ENCODE results near the gene TRPC5OS.

TRPC5OS gene

DNA sequence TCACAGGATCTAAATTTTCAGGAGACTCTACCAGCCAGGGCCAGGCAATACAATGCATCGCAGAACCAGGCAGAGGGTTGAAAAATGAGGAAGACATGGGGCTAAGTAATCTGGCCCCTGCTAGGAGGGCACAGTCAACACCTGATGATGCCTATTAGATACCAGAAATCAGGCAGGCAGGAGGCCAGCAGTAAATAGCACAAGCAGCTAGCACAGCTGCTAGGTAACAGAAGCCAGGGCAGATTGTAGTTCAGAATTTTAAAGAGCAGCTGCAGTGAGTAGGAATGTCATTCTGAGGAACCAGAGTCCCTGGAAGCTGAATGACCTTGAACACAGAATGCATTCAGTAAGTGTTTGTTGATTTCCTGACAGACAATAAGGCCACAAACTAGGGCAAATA, 38.8 kb upstream of the TRPC5OS start (continued):
- TF ChIP-seq BCL11B (tag by site-specific recombination; IDR thresholded peaks at IDR 0.05; ENCODE audit: low read depth) (no peak), KLF10 (tag by site-specific recombination; IDR thresholded peaks at IDR 0.05) (no peak), ZNF596 (tag by site-specific recombination; IDR thresholded peaks at IDR 0.05) (no peak), ZBTB17 (tag by site-specific recombination; IDR thresholded peaks at IDR 0.05) (no peak), ZNF521 (tag by site-specific recombination; IDR thresholded peaks at IDR 0.05) (no peak), ZNF157 (tag by site-specific recombination; IDR thresholded peaks at IDR 0.05) (no peak)

DNA sequence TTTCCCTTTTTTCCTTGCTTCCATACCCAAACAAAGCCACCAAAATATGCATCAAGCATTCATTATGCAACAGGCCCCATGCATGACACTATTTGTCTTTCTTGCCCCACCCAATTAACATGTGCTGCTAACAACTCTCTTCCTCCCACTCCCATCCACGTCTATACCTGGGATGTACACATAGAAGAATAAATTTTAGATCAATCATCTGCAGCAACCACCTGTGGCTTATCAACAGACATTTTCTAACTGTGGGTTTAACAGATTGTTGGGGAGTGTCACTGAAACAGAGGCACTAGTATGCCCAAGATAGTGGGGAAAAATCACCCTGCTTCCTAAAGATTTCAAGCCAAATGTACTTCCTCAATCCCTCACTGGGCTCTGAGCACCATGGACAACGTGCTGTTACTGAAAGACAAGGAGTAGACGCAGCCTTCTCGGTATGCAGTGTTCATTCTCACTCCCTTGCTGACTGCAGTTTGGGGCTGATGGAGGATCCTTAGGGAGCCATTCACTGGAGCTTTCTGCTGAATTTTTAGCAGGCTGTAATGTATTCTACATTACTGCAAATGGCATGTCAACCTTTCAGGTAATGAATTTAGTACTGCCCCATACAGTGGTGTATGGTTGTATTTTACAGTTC, 28.4 kb upstream of the TRPC5OS start:
- TF ChIP-seq ZNF664 (tag by site-specific recombination; IDR thresholded peaks at IDR 0.05), result no peak
- peak; percentile 70 for TF ChIP-seq SCRT1 (tag by site-specific recombination; IDR thresholded peaks at IDR 0.05; ENCODE audit: borderline replicate concordance)
- TF ChIP-seq, protein P1, sequence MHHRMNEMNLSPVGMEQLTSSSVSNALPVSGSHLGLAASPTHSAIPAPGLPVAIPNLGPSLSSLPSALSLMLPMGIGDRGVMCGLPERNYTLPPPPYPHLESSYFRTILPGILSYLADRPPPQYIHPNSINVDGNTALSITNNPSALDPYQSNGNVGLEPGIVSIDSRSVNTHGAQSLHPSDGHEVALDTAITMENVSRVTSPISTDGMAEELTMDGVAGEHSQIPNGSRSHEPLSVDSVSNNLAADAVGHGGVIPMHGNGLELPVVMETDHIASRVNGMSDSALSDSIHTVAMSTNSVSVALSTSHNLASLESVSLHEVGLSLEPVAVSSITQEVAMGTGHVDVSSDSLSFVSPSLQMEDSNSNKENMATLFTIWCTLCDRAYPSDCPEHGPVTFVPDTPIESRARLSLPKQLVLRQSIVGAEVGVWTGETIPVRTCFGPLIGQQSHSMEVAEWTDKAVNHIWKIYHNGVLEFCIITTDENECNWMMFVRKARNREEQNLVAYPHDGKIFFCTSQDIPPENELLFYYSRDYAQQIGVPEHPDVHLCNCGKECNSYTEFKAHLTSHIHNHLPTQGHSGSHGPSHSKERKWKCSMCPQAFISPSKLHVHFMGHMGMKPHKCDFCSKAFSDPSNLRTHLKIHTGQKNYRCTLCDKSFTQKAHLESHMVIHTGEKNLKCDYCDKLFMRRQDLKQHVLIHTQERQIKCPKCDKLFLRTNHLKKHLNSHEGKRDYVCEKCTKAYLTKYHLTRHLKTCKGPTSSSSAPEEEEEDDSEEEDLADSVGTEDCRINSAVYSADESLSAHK (tag by site-specific recombination; IDR thresholded peaks at IDR 0.05), result no peak
- TF ChIP-seq SCRT2 (tag by site-specific recombination; IDR thresholded peaks at IDR 0.05), result peak; percentile 69; the same call in 1 of the 2 replicates
- Histone ChIP-seq H3K27ac (ENCODE audit: extremely low read depth, low read depth, low read length) (no peak overlapping the region), H3K36me3 (ENCODE audit: control insufficient read depth in 2 of 2, insufficient read depth in 1 of 2, low read length in 2 of 2) (no peaks in the 10 kb centered on the region), H3K4me3 (ENCODE audit: low read depth, low read length) (no peak overlapping the region), H3K9me3 (ENCODE audit: control insufficient read depth, insufficient read depth, low read depth, low read length) (no peaks in the 10 kb centered on the region), H3K4me1 (ENCODE audit: control insufficient read depth, insufficient read depth, low read length) (no peaks in the 10 kb centered on the region)
- POLR2A ChIA-PET, result no interaction called here
- CTCF ChIA-PET, result no interaction called here

DNA sequence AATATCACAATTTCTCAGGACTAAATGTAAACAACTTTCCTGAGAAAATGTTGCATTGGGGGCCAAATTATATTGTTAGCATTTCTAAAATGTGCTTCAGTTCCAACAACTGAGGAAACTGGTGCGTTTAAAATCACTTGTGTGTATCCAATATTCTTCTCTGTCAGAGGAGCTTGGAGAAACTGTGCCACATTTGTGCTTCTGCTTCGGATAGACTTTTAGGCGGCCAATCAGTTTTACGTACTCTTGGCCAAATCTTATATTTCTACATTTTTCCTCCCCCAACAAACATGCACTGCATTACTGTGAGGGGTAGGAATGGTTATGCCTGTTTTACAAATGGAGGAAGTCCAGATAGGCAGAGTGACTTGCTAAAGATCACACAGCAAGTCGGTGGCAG, 27.4 kb upstream of the TRPC5OS start:
- no peaks in the 10 kb centered on the region for H3K4me1 ChIP-seq (ENCODE audit: control insufficient read depth, insufficient read depth, low read length)
- TF ChIP-seq, protein P2, sequence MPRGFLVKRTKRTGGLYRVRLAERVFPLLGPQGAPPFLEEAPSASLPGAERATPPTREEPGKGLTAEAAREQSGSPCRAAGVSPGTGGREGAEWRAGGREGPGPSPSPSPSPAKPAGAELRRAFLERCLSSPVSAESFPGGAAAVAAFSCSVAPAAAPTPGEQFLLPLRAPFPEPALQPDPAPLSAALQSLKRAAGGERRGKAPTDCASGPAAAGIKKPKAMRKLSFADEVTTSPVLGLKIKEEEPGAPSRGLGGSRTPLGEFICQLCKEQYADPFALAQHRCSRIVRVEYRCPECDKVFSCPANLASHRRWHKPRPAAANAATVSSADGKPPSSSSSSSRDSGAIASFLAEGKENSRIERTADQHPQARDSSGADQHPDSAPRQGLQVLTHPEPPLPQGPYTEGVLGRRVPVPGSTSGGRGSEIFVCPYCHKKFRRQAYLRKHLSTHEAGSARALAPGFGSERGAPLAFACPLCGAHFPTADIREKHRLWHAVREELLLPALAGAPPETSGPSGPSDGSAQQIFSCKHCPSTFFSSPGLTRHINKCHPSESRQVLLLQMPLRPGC (tag by site-specific recombination; IDR thresholded peaks at IDR 0.05), result no peak
- no peak for TF ChIP-seq ZNF112 (tag by site-specific recombination; IDR thresholded peaks at IDR 0.05)
- no peaks in the 10 kb centered on the region for H3K9me3 ChIP-seq (ENCODE audit: control insufficient read depth, insufficient read depth, low read depth, low read length)
- ChIA-PET POLR2A (no interaction called here), CTCF (interaction anchor here (1.4 kb wide), 1 partner anchor 25 kb away, joined by 5 read pairs; no protein-coding TSS in a partner anchor)
- H3K4me3 ChIP-seq (ENCODE audit: low read depth, low read length), result no peak overlapping the region
- no peak overlapping the region for H3K27ac ChIP-seq (ENCODE audit: extremely low read depth, low read depth, low read length)
- H3K36me3 ChIP-seq (ENCODE audit: control insufficient read depth in 2 of 2, insufficient read depth in 1 of 2, low read length in 2 of 2), result no peaks in the 10 kb centered on the region

DNA sequence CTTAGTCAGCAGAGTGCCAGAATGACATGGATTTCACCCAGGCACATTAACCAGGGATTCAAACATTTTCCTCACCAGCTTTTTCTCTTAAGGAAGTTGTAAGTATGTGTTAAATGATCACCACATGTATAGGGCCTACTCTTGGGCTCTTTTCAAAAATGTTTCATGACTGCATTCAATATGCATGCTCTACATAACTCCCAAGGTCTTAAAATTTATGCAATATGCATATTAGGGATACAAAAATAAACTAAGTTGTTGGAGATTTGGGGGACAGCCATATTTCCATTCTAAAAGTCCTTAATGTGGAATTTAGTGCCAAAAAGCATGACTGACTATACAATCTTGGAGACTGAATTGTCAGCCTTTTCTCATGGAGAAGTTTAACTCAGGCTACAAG, 25.0 kb upstream of the TRPC5OS start:
- Histone ChIP-seq H3K36me3 (ENCODE audit: control insufficient read depth in 2 of 2, insufficient read depth in 1 of 2, low read length in 2 of 2) (no peaks in the 10 kb centered on the region), H3K4me3 (ENCODE audit: low read depth, low read length) (no peak overlapping the region), H3K4me1 (ENCODE audit: control insufficient read depth, insufficient read depth, low read length) (no peaks in the 10 kb centered on the region), H3K27ac (ENCODE audit: extremely low read depth, low read depth, low read length) (no peak overlapping the region), H3K9me3 (ENCODE audit: control insufficient read depth, insufficient read depth, low read depth, low read length) (no peaks in the 10 kb centered on the region)
- POLR2A ChIA-PET, result no interaction called here
- CTCF ChIA-PET, result interaction anchor here (0.9 to 1.1 kb wide), 2 partner anchors 19 to 198 kb away, joined by 3 to 4 read pairs; no protein-coding TSS in a partner anchor
- no peak for TF ChIP-seq TRIM28 (IDR thresholded peaks at IDR 0.05; ENCODE audit: borderline replicate concordance, low read length)
- TF ChIP-seq, protein P3, sequence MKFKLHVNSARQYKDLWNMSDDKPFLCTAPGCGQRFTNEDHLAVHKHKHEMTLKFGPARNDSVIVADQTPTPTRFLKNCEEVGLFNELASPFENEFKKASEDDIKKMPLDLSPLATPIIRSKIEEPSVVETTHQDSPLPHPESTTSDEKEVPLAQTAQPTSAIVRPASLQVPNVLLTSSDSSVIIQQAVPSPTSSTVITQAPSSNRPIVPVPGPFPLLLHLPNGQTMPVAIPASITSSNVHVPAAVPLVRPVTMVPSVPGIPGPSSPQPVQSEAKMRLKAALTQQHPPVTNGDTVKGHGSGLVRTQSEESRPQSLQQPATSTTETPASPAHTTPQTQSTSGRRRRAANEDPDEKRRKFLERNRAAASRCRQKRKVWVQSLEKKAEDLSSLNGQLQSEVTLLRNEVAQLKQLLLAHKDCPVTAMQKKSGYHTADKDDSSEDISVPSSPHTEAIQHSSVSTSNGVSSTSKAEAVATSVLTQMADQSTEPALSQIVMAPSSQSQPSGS (tag by site-specific recombination; IDR thresholded peaks at IDR 0.05; ENCODE audit: low read depth), result no peak
- TF ChIP-seq, protein P4, sequence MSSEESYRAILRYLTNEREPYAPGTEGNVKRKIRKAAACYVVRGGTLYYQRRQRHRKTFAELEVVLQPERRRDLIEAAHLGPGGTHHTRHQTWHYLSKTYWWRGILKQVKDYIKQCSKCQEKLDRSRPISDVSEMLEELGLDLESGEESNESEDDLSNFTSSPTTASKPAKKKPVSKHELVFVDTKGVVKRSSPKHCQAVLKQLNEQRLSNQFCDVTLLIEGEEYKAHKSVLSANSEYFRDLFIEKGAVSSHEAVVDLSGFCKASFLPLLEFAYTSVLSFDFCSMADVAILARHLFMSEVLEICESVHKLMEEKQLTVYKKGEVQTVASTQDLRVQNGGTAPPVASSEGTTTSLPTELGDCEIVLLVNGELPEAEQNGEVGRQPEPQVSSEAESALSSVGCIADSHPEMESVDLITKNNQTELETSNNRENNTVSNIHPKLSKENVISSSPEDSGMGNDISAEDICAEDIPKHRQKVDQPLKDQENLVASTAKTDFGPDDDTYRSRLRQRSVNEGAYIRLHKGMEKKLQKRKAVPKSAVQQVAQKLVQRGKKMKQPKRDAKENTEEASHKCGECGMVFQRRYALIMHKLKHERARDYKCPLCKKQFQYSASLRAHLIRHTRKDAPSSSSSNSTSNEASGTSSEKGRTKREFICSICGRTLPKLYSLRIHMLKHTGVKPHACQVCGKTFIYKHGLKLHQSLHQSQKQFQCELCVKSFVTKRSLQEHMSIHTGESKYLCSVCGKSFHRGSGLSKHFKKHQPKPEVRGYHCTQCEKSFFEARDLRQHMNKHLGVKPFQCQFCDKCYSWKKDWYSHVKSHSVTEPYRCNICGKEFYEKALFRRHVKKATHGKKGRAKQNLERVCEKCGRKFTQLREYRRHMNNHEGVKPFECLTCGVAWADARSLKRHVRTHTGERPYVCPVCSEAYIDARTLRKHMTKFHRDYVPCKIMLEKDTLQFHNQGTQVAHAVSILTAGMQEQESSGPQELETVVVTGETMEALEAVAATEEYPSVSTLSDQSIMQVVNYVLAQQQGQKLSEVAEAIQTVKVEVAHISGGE (tag by site-specific recombination; conservative IDR thresholded peaks at IDR 0.05; ENCODE audit: low read depth), result no peak

Data from HEK293 (cell line).